Endothelial cell (in vitro differentiated cells): ENCODE results near the gene NPTN. TPM values are rescaled to one million over a fixed set of nuclear protein-coding genes. Genes with fewer than 3 reads are reported as not detected.

Experiments used
- DNase-seq: peaks from one replicate; pipeline ENCODE4 v3.0.0; 2021; ENCODE audit warnings: low spot score
- H3K27ac Mint-ChIP-seq: one replicate; pipeline ENCODE4 v1.8.0; 2021; ENCODE audit warnings: mixed read lengths, inconsistent platforms; ENCODE audit not compliant: unreplicated experiment
- H3K27me3 Mint-ChIP-seq: one replicate; pipeline ENCODE4 v1.8.0; 2021; ENCODE audit warnings: mild to moderate bottlenecking, moderate library complexity, mixed read lengths, inconsistent platforms; ENCODE audit not compliant: unreplicated experiment
- H3K36me3 Mint-ChIP-seq: one replicate; pipeline ENCODE4 v1.8.0; 2021; ENCODE audit warnings: mild to moderate bottlenecking, low read depth, mixed read lengths, inconsistent platforms; ENCODE audit not compliant: unreplicated experiment
- H3K4me1 Mint-ChIP-seq: one replicate; pipeline ENCODE4 v1.8.0; 2021; ENCODE audit warnings: mild to moderate bottlenecking, mixed read lengths, inconsistent platforms; ENCODE audit not compliant: unreplicated experiment
- H3K4me3 Mint-ChIP-seq: one replicate; pipeline ENCODE4 v1.8.0; 2021; ENCODE audit warnings: mild to moderate bottlenecking, mixed read lengths, inconsistent platforms; ENCODE audit not compliant: unreplicated experiment
- H3K9me3 Mint-ChIP-seq: one replicate; pipeline ENCODE4 v1.8.0; 2021; ENCODE audit warnings: mixed read lengths, inconsistent platforms; ENCODE audit not compliant: unreplicated experiment
- total RNA-seq: library from RNA; stranded (reverse); fragmentation: NEBNext Ultra II Directional; extraction: Animal tissue kit (Norgen Biotek cat#: 25700); gene quantifications from one replicate; pipeline ENCODE4 v1.2.1, GENCODE V29; 2021; ENCODE audit not compliant: unreplicated experiment
- TF ChIP-seq, protein P1 (sequence below): fragments of 200-600 bp; sonication (generic); IDR thresholded peaks from one replicate; pipeline ENCODE4 v1.5.0; 2021; ENCODE audit warnings: antibody characterized with exemption; ENCODE audit not compliant: unreplicated experiment

NPTN gene
- total RNA-seq, 1 donor from 2014 or later, result 223 TPM

DNA sequence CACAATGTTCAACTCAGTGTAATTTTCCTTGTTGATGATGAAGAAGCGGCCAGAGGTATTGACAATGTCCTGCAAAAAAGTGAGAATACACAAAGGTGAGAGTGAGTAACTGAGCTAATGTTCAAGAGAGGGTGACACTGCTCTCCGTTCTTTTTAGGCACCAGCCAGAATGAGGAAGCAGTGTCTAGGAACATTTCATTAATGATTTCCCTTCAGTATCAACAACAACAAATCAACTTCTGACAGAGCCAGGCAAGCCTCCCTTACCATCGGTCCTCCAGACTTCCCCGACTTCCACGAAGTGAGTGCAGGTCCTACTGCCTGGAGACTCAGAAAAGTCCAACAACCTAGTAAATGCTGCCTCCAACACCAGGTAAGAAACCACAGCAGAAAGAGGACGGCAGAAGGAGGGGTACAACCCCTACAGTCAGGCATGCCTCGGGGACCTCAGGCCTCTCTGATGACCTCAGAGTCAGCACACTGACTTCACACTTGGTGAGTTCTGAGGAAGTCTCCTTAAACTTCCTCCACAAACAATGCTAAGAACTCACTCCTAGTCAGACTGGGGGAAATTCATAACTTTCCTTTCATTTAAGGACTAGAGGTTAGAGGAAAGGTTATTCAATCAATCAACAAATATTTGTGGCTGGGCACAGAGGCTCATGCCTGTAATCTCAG lies 62.7 kb downstream of the NPTN start:
- peaks cover 53% of the 10 kb centered on the region for H3K36me3 Mint-ChIP-seq
- TF ChIP-seq, protein P1, sequence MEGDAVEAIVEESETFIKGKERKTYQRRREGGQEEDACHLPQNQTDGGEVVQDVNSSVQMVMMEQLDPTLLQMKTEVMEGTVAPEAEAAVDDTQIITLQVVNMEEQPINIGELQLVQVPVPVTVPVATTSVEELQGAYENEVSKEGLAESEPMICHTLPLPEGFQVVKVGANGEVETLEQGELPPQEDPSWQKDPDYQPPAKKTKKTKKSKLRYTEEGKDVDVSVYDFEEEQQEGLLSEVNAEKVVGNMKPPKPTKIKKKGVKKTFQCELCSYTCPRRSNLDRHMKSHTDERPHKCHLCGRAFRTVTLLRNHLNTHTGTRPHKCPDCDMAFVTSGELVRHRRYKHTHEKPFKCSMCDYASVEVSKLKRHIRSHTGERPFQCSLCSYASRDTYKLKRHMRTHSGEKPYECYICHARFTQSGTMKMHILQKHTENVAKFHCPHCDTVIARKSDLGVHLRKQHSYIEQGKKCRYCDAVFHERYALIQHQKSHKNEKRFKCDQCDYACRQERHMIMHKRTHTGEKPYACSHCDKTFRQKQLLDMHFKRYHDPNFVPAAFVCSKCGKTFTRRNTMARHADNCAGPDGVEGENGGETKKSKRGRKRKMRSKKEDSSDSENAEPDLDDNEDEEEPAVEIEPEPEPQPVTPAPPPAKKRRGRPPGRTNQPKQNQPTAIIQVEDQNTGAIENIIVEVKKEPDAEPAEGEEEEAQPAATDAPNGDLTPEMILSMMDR, result no peak
- H3K27ac Mint-ChIP-seq, result peak overlapping the region; percentile 33
- H3K4me3 Mint-ChIP-seq, result peak overlapping the region; percentile 0
- peaks cover 78% of the 10 kb centered on the region for H3K4me1 Mint-ChIP-seq
- no peaks in the 10 kb centered on the region for H3K9me3 Mint-ChIP-seq
- H3K27me3 Mint-ChIP-seq, result peaks cover 3% of the 10 kb centered on the region
- DNase-seq, result no peak

DNA sequence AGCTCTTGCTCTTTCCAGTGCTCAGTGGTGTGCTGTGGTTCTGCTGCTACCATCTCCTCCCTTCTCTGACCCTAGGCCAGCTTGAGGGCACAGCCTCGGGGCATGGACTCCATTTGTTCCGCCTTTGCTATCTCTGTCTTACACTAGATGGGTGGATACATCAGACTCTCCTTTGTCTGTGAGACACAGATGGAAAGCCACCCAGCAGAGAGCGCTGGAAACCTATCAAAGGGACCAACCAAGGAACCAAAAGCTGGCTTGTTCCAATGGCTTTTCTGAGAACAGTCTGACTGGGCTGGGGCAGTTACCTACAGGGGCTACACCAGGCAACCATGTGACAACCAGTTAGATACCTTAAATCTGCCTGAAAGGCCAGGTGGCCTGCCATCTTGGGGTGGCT lies 63.8 kb downstream of the NPTN start:
- Mint-ChIP-seq H3K4me3 (no peak overlapping the region), H3K9me3 (no peaks in the 10 kb centered on the region), H3K27ac (no peak overlapping the region), H3K36me3 (peaks cover 57% of the 10 kb centered on the region), H3K27me3 (peaks cover 3% of the 10 kb centered on the region), H3K4me1 (peaks cover 80% of the 10 kb centered on the region)
- TF ChIP-seq, protein P1, result no peak
- DNase-seq, result no peak

DNA sequence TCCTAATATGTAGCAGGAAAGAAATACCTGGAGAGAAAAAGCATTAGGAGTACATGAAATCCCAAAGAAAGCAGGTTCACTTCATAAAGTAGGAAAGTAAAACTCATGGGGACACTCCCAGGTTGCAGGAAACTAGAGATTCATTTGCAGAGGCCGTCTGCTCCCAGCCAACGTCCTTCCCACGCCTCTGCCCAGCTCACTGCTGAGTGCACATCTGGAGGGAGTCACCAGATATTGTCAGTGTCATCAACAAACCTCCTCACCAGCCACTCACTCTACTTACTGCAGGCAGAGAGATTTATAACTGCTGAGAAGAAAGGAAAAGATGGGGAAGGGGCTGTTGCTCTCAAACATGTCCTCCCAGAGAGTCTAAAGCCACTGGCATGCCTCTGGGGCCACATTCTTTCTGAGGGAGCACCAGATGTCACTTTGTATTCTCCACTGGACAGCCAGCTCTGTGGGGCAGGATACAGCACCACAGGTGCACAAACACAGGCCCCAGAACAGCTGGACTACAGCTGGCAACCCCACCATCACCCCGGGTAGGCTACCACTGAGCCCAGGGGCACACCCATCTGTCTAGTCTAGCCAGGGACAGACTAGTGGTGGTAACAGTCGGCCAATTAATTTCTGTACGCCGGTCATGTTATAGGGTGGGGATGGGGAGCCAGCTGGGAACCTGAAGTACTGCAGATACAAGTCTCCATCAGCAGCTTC lies 64.5 kb downstream of the NPTN start:
- Mint-ChIP-seq H3K4me1 (peaks cover 77% of the 10 kb centered on the region), H3K27me3 (peaks cover 3% of the 10 kb centered on the region), H3K4me3 (no peak overlapping the region), H3K27ac (peak overlapping the region; percentile 74), H3K9me3 (no peaks in the 10 kb centered on the region), H3K36me3 (peaks cover 54% of the 10 kb centered on the region)
- TF ChIP-seq, protein P1, result no peak
- DNase-seq, result no peak

DNA sequence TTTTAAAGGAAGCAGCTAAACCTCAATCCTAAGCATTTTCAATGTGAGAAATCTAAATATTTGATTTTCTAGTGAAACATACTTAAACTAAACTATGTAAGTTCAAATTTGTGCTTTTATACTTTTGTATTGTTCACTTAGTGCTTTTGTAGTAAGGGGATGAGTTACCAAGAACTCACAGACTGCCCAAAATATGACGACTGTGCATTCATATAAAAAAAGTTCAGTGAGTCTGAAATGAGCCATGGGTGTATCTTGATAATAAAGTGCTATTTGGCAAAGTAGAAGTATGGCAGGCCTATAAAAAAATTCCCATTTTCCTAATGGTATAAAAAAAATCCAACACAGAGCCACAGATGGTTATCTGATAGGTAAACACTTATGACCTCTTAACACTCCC lies 66.2 kb downstream of the NPTN start:
- Mint-ChIP-seq H3K9me3 (no peaks in the 10 kb centered on the region), H3K36me3 (peaks cover 56% of the 10 kb centered on the region), H3K4me1 (peaks cover 63% of the 10 kb centered on the region), H3K27ac (no peak overlapping the region), H3K27me3 (peaks cover 3% of the 10 kb centered on the region), H3K4me3 (peak overlapping the region; percentile 22)
- TF ChIP-seq, protein P1, result no peak
- no peak for DNase-seq

DNA sequence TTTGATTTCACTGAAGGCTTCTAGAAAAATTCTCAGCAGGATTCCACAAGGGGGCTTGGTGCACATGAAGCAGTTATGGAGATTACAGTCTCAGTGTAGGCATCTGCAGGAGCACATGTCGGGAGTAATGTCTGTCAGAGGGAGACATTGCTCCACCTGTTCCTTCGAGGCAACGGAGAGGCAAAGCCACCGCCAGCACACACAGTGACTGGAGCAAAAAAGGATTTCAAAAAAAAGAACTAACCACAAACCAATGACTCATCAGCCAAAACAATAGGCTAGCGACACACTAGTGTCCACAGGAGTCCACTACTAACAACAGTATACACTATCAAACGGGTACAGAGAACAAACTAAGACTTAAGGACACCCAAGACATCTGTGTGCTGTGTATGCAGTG lies 68.9 kb downstream of the NPTN start:
- Mint-ChIP-seq H3K4me1 (peaks cover 42% of the 10 kb centered on the region), H3K27me3 (peaks cover 2% of the 10 kb centered on the region), H3K4me3 (no peak overlapping the region), H3K36me3 (peaks cover 37% of the 10 kb centered on the region), H3K27ac (peak overlapping the region; percentile 38), H3K9me3 (no peaks in the 10 kb centered on the region)
- TF ChIP-seq, protein P1, result no peak
- DNase-seq, result no peak
